Stimulated activated CD8-positive, alpha-beta memory T cell treated with anti-CD3 and anti-CD28 coated beads, Interleukin-7, amount 100 ng/mL, for 24 hours (primary cell): ENCODE measurements around the gene FKBP8.
A peak's percentile ranks its signal among the peaks of the same experiment; 100 is the strongest.
"Not testable (repeated sequence)": the region's sequence is repeated elsewhere in the genome, so short reads cannot be mapped to it uniquely, and the experiment has no call there.

Experiments
- DNase-seq: peaks from one replicate; pipeline ENCODE4 v3.0.0-alpha.2; 2020; ENCODE audit warnings: low read depth

FKBP8 gene

DNA sequence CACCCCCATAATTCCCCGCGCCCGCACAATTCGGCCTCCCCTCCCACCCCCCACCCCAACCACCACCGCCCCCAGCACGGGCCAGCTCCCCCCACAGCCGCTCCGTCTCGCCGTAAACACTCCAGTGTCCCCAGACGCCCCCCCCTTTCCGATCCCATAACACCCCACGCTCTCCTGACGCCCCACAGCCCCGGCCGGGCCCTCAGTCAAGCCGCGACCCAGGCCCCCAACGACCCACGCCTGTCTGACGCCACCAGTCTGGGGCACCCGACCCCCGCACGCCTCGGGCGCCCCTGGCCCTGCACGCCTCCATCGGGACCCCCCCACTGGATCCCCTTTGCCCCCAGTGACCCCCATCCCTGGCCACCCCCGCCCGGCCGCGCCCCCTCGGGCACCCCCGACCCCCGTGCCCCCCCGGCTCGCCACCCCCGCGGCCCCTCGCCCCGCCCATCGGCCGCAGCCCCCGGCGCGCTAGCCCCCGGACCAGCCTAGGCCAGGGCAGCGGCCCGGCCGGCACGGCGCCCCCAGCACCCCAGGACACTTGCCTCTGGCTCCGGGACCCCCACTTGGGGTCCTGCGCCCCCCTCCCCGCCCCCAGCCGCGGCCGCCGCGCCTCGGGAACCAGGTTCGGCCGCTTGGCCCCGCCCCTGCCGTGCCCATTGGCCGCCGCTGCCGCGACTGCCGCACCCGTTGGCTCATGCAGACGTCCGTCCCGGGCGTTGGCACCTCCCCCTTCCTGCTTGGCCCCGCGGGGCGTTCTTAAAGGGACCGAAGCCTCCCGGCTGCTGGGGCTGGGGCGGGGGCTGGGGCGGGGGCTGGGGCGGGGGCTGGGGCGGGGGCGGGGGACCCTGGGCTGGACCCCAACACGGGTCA, at the start of gene FKBP8:
Gene FKBP8 (minus strand): TSS at position 633 of the 873 bp plus-strand sequence. CDS start 1,603 bp downstream, outside the sequence.
- peak; percentile 91 for DNase-seq

DNA sequence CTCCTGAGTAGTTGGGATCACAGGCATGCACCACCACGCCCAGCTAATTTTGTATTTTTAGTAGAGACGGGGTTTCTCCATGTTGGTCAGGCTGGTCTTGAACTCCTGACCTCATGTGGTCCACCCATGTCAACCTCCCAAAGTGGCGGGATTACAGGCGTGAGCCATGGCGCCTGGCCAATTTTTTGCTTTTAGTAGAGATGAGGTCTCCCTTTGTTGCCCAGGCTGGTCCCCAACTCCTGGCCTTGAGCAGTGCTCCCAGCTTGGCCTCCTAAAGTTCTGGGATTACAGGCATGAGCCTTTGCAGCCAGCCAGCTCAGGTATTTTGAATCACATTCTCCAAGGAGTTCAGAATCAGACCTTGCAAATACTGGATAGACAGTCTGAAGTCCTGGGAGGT, 49.4 kb upstream of the FKBP8 start:
- DNase-seq = not testable (repeated sequence)

GRCh38 chr19:18591735-18592385, 48.5 kb upstream of the FKBP8 start:
- no peak for DNase-seq

- DNase-seq = no peak
Measured at GRCh38 chr19:18590273-18591272, 47.2 kb upstream of the FKBP8 start.

DNA sequence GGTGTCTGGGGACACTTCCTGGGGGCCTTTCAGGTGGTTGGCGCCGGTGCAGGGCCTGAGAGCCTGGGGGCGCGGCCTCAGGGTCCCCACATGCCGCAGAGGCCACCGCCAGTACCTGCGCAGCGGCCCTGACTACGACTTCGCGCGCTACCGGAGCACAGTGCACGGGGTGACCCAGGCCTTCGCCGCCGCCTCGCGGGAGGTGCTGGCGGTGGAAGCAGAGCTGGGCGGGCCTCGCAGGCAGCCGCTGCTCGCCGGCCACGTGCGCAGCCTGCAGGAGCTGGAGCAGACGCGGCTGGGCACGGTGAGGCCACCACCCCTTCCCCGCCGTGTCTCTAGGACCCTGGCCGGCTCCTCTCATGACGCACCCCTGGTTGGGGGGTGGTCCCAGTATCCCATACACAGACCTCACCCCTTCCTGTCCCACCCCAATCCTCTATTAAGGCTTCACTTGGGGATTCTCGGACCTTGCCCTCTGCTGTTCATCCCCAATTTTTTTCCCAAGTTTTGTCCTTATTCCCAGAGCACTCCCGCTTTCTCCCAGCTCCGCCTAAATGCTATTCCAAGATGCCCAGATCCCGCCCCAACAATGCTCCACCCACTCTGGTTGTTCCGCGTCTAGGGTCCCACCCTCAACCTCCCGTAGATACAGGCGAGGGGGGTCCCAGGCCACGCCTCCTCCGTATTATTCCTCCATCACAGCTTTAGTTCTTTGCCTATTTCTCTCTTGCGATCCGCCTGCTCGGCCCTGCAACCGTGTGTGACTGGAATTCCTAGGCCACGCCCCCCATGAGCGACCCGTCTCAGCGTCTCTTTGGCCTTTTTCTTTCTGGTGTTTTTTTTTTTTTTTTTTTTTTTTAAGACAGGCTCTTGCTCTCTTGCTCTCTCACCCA, 46.3 kb upstream of the FKBP8 start:
- DNase-seq = no peak

DNA sequence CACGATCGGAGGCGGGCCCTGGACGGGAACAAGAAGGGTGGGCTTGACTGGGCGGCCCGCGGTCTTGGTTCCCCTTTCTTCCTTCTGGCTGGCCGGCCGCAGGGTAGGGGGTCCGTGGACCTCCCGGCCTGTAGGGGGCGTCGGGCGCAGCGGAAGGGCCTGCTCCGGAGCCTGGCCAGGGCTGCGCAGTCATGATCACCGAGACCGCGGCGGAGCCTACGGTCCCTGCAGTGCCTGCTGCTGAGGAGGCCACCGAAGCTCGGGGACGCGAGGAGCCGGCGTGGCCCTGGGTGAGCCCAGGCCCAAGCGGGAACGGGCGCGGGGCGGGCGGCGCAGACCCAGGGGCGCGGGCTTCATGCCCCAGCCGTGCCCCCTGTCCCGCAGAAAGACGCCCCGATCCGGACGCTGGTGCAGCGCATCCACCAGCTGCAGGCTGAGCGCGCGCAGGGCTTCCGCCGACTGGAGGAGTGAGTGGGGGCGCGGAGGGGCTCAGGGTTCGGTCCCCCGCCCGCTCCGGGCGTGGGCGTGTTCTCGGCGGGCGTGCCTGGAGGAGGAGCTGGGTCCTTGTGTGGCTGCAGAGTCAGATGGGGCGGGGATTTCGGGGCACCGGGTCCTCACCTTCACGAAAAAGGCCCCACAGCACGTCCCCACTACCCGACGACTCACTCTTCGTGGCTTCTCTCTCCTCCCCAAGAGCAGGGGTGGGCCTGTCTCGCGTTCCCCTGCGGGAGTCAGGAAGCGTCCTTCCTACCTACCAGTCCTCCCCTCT, 45.4 kb upstream of the FKBP8 start, which contains the start of gene REX1BD:
Gene REX1BD (plus strand): TSS at position 188 of the 769 bp plus-strand sequence. CDS start 4 bp downstream, at position 192.
- DNase-seq = peak; percentile 72

DNA sequence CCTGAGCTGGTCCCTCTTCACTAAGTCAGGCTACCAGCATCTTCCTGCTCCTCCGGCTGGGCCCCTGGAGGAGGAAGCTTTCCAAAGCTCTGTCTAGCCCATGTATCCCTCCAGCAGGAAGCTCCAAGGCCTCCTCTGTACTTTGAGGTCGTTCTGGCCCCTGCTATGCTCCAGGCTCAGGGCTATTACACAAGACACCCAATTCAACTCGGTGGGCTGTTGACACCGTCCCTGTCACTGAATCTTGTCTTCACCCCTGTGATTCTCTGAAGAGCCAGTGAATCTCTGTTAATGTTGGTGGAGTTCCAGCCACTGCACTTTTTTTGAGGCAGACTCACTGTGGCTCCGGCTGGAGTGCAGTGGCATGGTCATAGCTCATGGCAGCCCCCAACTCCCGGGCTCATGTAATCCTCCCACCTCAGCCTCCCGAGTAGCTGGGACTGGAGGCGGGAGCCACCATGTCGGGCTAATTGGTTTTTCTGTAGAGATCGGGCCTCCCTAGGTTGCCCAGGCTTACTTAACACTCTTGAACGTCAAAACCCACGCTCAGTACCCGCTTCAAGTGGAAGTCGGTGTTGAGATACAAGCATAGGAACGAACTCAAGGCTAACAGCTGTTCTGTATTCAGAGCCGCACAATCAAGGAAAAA, 44.7 kb upstream of the FKBP8 start:
- DNase-seq = no peak

DNA sequence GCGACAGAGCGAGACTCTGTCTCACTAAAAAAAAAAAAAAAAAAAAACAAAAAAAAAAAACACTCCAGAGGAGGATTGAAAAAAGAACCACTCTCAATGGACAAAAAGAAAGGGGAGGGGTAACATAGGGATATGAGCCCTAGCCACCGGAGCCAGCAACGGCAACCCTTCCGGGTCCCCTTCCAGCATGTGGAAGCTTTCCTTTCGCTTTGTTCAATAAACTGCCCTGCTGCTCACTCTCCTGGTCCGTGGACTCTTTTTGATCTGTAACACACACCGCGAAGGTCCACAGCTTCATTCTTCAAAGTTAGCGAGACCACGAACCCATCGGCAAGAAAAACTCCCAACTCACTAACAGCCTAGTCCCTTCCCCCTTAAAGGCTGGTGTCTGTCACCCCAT, 44.2 kb upstream of the FKBP8 start:
- DNase-seq = no peak

DNA sequence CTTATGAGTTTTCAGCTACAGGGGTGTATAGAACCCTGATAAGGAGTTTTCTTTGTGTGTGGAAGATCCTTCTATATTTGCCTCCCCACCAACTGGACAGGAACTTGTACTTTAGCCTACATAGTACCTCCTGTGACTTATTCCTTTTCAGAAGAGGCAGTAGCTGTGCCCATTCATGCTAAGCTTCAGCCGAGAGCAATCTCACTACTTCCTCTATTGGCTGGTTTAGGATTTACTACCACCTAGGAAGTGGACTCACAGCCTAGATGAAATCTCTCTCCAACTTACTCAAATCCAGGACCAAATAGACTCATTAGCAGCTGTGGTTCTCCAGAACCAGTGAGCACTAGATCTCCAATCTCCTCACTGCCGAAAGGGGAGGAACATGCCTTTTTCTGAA, 42.9 kb upstream of the FKBP8 start:
- DNase-seq = no peak

GRCh38 chr19:18580311-18580710, 36.9 kb upstream of the FKBP8 start:
- no peak for DNase-seq

DNA sequence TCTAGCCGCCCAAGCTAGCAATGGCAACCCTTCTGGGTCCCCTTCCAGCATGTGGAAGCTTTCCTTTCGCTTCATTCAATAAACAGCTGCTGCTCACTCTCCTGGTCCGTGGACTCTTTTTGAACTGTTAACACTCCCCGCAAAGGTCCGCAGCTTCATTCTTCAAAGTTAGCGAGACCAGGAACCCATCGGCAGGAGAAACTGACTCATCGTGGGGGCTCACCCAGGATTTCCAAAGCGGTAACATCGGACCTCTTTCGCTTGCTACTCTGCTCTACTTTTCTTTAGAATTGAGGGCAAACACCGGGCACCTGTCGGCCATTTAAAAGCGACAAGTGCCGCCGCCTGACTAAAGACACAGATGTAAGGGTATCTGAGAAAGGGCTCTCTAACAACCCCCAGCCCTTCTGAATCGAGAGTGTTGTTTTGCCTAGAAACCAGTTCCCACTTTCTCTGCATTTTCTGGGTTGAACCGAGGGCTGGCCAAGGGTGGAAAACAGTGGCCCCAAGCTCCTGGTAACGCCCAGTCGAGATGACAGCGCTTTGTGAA, 34.1 kb upstream of the FKBP8 start:
- no peak for DNase-seq

- no peak for DNase-seq
Measured at GRCh38 chr19:18576383-18576782, 33.0 kb upstream of the FKBP8 start.

DNA sequence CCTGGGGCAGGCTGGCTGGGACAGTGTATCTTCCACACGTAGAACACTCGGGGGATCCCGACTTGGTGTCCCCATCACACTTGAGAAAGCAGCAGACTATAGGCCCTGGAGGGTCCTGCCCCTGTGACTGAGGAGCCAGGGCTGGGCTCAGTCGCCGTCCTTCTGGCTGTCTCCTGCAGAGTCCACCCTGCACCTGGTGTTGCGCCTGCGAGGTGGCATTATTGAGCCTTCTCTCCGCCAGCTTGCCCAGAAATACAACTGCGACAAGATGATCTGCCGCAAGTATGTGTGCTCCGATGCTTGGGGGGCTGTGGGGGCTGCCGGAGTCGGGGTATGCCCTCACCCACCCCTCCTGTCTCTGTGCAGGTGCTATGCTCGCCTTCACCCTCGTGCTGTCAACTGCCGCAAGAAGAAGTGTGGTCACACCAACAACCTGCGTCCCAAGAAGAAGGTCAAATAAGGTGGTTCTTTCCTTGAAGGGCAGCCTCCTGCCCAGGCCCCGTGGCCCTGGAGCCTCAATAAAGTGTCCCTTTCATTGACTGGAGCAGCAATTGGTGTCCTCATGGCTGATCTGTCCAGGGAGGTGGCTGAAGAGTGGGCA, 31.4 kb upstream of the FKBP8 start:
- no peak for DNase-seq

GRCh38 chr19:18571564-18572344, 28.4 kb upstream of the FKBP8 start, which contains the start of gene UBA52:
UBA52 (plus strand) TSS chr19:18571857; CDS start chr19:18573301, 1,444 bp downstream.
- DNase-seq = peak; percentile 97

GRCh38 chr19:18568367-18568766, 25.0 kb upstream of the FKBP8 start:
- no peak for DNase-seq

DNA sequence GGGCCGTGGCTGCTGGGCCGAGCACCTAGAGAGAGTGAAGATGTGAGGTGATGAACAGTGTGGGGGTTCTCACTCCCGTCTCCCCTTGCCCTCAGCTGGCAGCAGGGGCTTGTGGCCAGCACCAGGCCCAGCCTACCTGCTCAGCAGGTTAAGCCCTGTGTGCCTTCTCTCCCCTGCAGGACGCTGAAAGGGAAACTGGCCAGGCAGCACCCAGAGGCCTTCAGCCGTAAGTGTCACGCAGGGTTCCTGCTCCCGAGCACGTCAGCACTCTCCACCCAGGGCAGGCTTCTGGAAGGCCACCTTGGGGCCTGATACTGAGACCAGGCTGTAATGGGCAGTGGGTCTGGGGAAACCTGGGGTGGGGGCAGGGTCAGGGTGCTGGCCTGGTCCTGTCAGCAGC, 23.6 kb upstream of the FKBP8 start:
- no peak for DNase-seq

DNA sequence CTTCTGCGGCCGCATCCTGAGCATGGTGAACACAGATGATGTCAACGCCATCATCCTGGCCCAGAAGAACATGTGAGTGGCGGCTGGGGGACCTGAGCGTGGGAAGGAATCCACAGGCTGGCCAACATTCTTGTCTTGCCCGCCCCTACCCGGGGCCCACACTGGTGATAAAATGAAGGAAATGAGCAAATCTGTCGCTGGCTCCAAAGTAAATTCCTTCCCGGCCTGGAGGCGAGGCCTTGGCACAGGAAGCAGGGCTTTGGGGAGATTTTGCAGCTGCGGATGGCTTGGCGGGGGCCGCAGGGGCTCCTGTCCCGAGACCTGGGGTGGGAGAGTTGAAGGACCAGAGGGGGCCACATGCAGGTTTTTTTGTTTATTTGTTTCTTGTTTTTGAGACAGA, 18.7 kb upstream of the FKBP8 start:
- DNase-seq = no peak

- DNase-seq = no peak
Measured at GRCh38 chr19:18559685-18560084, 16.3 kb upstream of the FKBP8 start.
